Heart right ventricle (tissue), 16 donors: ENCODE data around the gene RNF40. TPM values are rescaled to one million over a fixed set of nuclear protein-coding genes. Genes with fewer than 3 reads are reported as not detected.

Experiments
- ATAC-seq, 8 donors: fragments of 200-7000 bp; cut with Tn5 transposase; one replicate each; pipeline ENCODE4 v1.9.1; 2020; ENCODE audit warnings: mild to moderate bottlenecking in 8 of 8, moderate library complexity in 8 of 8, moderate number of reproducible peaks in 1 of 8
- DNase-seq, 2 donors: peaks; one replicate each; pipeline ENCODE4 v3.0.0-alpha.2; 2020
- H3K27ac ChIP-seq, 10 donors: fragments of 200-600 bp; sonication (generic) in 2 of 10; one replicate each; pipeline versions ENCODE4 v1.5.0 to v1.8.0; 2020 to 2022; ENCODE audit warnings: mild to moderate bottlenecking in 3 of 10
- H3K27me3 ChIP-seq, 7 donors: fragments of 200-600 bp; one replicate each; pipeline ENCODE4 v1.8.0; 2021 to 2022; ENCODE audit warnings: mild to moderate bottlenecking in 2 of 7
- H3K36me3 ChIP-seq, 9 donors: fragments of 200-600 bp; sonication (generic) in 1 of 9; one replicate each; pipeline versions ENCODE4 v1.5.0 to v1.8.0; 2020 to 2022; ENCODE audit warnings: mild to moderate bottlenecking in 2 of 9
- H3K4me1 ChIP-seq, 9 donors: fragments of 200-600 bp; sonication (generic) in 1 of 9; one replicate each; pipeline versions ENCODE4 v1.5.0 to v1.8.0; 2020 to 2022; ENCODE audit warnings: mild to moderate bottlenecking in 4 of 9
- H3K4me3 ChIP-seq, 10 donors: fragments of 200-600 bp; sonication (generic) in 2 of 10; one replicate each; pipeline versions ENCODE4 v1.5.0 to v1.8.0; 2020 to 2022; ENCODE audit warnings: mild to moderate bottlenecking in 7 of 10, moderate library complexity in 2 of 10
- H3K9me3 ChIP-seq, 11 donors: fragments of 200-600 bp in 10 of 11; sonication (generic) in 2 of 11; one replicate each; pipeline versions ENCODE4 v1.5.0 to v1.8.0; 2013 to 2022; ENCODE audit warnings: mild to moderate bottlenecking in 2 of 11, control low read depth in 1 of 11, moderate library complexity in 1 of 11
- WGBS, 2 donors: extraction: QIAGEN DNeasy Blood & Tissue Kit; methylation state at CpG; one replicate each; pipeline ENCODE4 v1.1.7; 2013; ENCODE audit warnings: inconsistent platforms in 1 of 2; 5-methylcytosine and 5-hydroxymethylcytosine counted together
- intact Hi-C, 10 donors: fragments of 100-400 bp; cut with DNase I; formaldehyde crosslinking; loops; one replicate each; pipeline versions ENCODE4 v1.11.1 to v1.14.2; 2022
- polyA plus RNA-seq, 2 donors: library from polyadenylated mRNA; stranded (reverse); fragments of 200-250 nt; gene quantifications; one replicate each; pipeline ENCODE4 v1.2.3, GENCODE V29; 2013
- total RNA-seq, 10 donors: library from RNA; stranded (reverse); fragmentation: NEBNext Ultra II Directional in 3 of 10; extraction: Animal tissue kit (Norgen Biotek cat#: 25700) in 3 of 10; gene quantifications; one replicate each; pipeline versions ENCODE4 v1.2.1 to v1.2.4, GENCODE V29; 2021 to 2023
- TF ChIP-seq, protein P1 (sequence below), 9 donors: fragments of 200-600 bp; sonication (generic) in 2 of 9; IDR thresholded peaks; one replicate each; pipeline versions ENCODE4 v1.5.0 to v1.8.0; 2021 to 2022; ENCODE audit warnings: antibody characterized with exemption in 9 of 9, mild to moderate bottlenecking in 5 of 9, moderate library complexity in 1 of 9
- donor health status: Arrhythmogenic right ventricular cardiomyopathy.
- donor health status: ischemic (EF 13 %, LVEDD 7.1; RV severe dilation, severe dysfunction).
- donor health status: healthy with polysubstance abuse.
- donor health status: DM: no; HTN: yes; CAD: no.
- donor health status: DM: no; HTN: no; CAD: no.
- donor health status: ischemic (EF 25% LVEDD 6.9; RV normal size, moderate dysfunction).
- donor health status: ischemic (EF 25% LVEDD 5.7; RV mildly dilated, moderate dysfunction).
- donor health status: healthy.
- donor health status: DM: yes; HTN: yes; CAD: no.
- donor health status: Ischemic cardiomyopathy.
- donor health status: ischemic (EF 35%, LVEDD 5.7; RV mildly dilated, moderate dysfunction).
- donor health status: nonischemic (EF 11% LVEDD 7.7; RV severe dilation, severe dysfunction).
- donor health status: DM: yes; HTN: yes; CAD: no.
- donor health status: PGD.
- donor health status: ischemic (EF 29% LVEDD 5.4; RV normal size, mild dysfunction).
- donor health status: nonischemic (EF 23%, LVEDD 6.1; RV moderate dilation, normal function).

RNF40 gene
- total and polyA plus RNA-seq, 12 donors: 33.0 to 69.9 (median 42.6) TPM

DNA sequence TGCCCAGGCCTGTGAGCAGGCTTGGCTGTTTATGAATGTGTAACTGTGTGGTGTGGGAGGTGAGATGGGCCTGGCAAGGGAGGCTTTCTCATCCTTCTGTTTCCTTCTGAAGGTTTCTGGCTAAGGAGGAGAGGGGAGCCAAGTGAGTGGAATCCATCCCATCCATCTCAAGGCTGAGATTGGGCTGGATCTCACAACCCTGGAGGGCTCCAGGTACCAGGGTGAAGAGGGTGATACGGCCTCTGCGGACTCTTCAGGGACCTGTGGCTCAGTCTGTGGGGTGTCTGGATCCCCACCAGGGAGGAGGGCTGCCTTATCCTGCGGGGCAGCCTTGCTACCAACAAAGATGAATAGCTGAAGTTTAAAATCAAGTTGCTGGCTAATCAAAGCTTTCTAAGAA is 17.9 kb downstream of the RNF40 start:
- WGBS, 2 donors: 87 to 90% methylated on average over 3 of the region's 3 CpGs
- TF ChIP-seq, protein P1, sequence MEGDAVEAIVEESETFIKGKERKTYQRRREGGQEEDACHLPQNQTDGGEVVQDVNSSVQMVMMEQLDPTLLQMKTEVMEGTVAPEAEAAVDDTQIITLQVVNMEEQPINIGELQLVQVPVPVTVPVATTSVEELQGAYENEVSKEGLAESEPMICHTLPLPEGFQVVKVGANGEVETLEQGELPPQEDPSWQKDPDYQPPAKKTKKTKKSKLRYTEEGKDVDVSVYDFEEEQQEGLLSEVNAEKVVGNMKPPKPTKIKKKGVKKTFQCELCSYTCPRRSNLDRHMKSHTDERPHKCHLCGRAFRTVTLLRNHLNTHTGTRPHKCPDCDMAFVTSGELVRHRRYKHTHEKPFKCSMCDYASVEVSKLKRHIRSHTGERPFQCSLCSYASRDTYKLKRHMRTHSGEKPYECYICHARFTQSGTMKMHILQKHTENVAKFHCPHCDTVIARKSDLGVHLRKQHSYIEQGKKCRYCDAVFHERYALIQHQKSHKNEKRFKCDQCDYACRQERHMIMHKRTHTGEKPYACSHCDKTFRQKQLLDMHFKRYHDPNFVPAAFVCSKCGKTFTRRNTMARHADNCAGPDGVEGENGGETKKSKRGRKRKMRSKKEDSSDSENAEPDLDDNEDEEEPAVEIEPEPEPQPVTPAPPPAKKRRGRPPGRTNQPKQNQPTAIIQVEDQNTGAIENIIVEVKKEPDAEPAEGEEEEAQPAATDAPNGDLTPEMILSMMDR (IDR thresholded peaks at IDR 0.05): no peak
- Histone ChIP-seq H3K4me3 (no peak overlapping the region), H3K27me3 (no peaks in the 10 kb centered on the region), H3K36me3 (peaks cover 0 to 43% (median 16%) of the 10 kb centered on the region in 9 donors), H3K9me3 (no peaks in the 10 kb centered on the region), H3K27ac (no peak overlapping the region), H3K4me1 (peaks cover under 1 to 35% (median 20%) of the 10 kb centered on the region in 9 donors)
- DNase-seq (no peak), ATAC-seq (no peak)
- intact Hi-C loops: no loop called here

DNA sequence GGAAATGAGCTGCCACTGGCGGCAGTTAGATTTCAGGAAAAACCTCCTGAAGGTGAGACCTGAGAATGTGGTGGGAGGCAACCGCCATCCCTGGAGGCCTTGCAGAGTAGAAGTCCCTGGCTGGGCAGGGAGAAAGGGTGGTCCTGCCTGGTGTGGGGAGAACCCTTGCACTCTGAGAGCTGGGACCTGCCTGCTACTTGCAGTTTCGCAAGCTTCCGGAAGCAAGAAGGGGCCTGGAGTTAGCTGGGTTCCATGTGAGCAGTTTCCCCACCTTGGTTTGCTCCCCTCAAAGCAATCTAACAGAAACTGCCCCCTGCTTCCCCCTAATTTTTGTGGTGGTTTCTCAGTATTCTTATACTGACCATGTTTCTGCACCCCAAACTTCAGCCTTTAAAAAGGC is 18.4 kb downstream of the RNF40 start:
- ATAC-seq: no peak
- TF ChIP-seq, protein P1 (IDR thresholded peaks at IDR 0.05): no peak
- no peak overlapping the region for H3K4me3 ChIP-seq
- no peaks in the 10 kb centered on the region for H3K9me3 ChIP-seq
- peaks cover 0 to 38% (median 24%) of the 10 kb centered on the region in 9 donors for H3K4me1 ChIP-seq
- intact Hi-C loops: no loop called here
- 79 to 91% methylated on average over 4 of the region's 4 CpGs for WGBS, 2 donors
- H3K27ac ChIP-seq: no peak overlapping the region
- H3K36me3 ChIP-seq: peaks cover 0 to 43% (median 16%) of the 10 kb centered on the region in 9 donors
- no peak for DNase-seq
- H3K27me3 ChIP-seq: no peaks in the 10 kb centered on the region

DNA sequence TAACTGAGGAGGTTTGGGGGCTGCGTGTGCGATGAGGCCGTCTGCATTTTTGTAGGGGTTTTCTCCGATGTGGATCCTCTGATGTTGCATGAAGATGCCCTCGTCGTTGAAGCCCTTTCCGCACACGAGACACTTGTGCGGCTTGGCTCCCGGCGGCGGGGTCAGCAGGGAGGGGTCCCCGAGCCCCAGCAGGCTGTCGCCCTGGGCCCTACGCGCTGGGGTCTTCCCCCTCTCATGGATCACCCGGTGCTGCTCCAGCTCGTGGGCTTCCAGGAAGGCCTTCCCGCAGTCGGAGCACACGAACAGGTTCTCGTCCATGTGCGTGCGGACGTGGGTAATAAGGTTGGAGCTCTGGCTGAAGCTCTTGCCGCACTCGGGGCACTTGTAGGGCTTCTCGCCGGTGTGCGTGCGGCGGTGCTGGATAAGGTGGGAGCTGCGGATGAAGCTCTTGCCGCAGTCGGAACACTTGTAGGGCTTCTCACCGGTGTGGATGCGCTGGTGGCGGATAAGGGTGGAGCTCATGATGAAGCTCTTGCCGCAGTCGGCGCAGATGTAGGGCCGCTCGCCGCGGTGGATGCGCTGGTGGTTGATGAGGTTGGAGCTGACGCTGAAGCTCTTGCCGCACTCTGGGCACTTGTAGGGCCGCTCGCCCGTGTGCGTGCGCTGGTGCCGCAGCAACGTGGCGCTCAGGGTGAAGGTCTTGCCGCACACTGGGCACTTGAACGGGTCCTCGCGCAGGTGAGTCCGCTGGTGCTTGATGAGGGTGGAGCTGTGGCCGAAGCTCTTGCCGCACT is 20.6 kb downstream of the RNF40 start:
- 95 to 96% methylated on average over 63 of the region's 63 CpGs for WGBS, 2 donors
- Histone ChIP-seq H3K36me3 (peaks cover 0 to 43% (median 16%) of the 10 kb centered on the region in 9 donors), H3K27me3 (no peaks in the 10 kb centered on the region), H3K27ac (no peak overlapping the region), H3K4me3 (no peak overlapping the region), H3K4me1 (peaks cover 5 to 32% (median 18%) of the 10 kb centered on the region in 9 donors), H3K9me3 (no peaks in the 10 kb centered on the region)
- ATAC-seq: no peak
- no peak for DNase-seq
- intact Hi-C loops: no loop called here
- TF ChIP-seq, protein P1 (IDR thresholded peaks at IDR 0.05): no peak

DNA sequence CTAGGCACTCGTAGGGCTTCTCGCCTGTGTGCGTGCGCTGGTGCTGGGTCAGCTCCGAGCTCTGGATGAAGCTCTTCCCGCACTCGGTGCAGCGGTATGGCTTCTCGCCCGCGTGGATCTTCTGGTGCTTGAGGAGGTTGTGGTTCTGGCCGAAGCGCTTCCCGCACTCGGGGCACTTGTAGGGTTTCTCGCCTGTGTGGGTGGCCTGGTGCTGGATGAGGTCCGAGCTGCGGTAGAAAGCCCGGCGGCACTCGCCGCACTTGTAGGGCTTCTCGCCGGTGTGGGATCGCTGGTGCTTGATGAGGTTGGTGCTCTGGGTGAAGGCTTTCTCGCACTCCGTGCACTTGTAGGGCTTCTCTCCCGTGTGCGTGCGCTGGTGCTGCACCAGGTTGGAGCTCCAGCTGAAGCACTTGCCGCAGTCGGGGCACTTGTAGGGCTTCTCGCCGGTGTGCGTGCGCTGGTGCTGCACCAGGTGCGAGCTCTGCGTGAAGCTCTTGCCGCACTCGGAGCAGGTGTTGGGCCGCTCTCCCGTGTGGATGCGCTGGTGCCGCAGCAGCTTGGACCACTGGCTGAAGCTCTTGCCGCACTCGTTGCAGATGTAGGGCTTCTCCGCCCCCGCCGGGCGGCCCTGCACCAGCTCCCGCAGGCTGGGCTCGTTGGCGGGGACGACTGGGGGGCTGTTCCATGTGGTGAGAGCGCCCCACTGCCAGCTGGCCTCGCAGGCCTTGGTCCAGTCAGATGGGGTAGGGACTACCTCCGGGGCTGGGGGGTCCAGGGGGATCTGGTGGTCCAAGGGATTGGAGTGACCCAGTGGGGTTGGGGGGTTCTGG is 21.4 kb downstream of the RNF40 start:
- Histone ChIP-seq H3K36me3 (peaks cover 0 to 43% (median 16%) of the 10 kb centered on the region in 9 donors), H3K9me3 (no peaks in the 10 kb centered on the region), H3K27me3 (no peaks in the 10 kb centered on the region), H3K4me3 (no peak overlapping the region), H3K4me1 (peaks cover 10 to 29% (median 24%) of the 10 kb centered on the region in 9 donors), H3K27ac (no peak overlapping the region)
- TF ChIP-seq, protein P1 (IDR thresholded peaks at IDR 0.05): no peak
- 94% methylated on average over 57 of the region's 57 CpGs for WGBS, 2 donors
- intact Hi-C loops: no loop called here
- DNase-seq (no peak), ATAC-seq (no peak)
